AG09319 (cell line): ENCODE results near the gene RANBP3L.
A peak's percentile ranks its signal among the peaks of the same experiment; 100 is the strongest.

ENCODE experiments used
- DNase-seq: peaks from one replicate; pipeline ENCODE4 v3.0.0-alpha.2; 2010; ENCODE audit warnings: low read depth; ENCODE audit errors: extremely low read depth
- CTCF ChIP-seq: IDR thresholded peaks from 2 replicates; pipeline ENCODE4 v1.5.1; 2011; ENCODE audit warnings: low read depth, mild to moderate bottlenecking, inconsistent platforms, low read length, moderate library complexity

RANBP3L gene

GRCh38 chr5:36250427-36250826 lies 51.3 kb downstream of the RANBP3L start:
- no peak for TF ChIP-seq CTCF
- DNase-seq = no peak

DNA sequence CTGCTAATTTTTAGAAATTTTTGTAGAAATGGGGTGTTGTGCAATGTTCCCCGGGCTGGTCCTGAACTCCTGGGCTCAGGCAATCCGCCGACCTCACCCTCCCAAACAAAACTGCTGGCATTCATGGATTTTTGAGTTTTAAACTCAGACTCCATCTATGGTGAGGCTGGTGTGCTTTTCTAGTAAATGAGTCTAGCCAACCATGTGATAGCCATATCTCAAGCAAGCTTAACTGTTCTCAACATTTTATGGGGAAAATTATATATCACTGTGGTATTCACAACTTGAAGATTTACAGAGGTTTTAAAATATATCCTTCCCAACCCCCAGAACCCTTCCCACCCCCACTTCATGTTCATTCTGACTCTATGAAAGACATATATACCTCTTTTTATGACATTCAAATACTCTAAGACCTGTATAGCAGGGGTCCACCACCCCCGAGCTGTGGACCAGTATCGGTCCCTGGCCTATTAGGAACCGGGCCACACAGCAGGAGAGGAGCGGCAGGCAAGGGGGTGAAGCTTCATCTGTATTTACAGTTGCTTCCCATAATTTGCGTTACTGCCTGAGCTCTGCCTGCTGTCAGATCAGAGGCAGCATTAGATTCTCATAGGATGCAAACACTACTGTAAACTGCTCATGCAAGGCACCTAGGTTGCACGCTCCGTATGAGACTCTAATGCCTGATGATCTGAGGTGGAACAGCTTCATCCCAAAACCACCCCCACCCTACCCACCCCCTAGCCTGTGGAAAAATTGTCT lies 55.5 kb downstream of the RANBP3L start:
- DNase-seq = no peak
- no peak for TF ChIP-seq CTCF

- no peak for TF ChIP-seq CTCF
- DNase-seq = no peak
These were observed 57.6 kb downstream of the RANBP3L start for GRCh38 chr5:36244076-36244475.

- TF ChIP-seq CTCF = no peak
- DNase-seq = no peak
These were observed 58.0 kb downstream of the RANBP3L start for GRCh38 chr5:36243653-36244052.

GRCh38 chr5:36242534-36243485 lies 58.9 kb downstream of the RANBP3L start:
- DNase-seq = no peak
- TF ChIP-seq CTCF = no peak

DNA sequence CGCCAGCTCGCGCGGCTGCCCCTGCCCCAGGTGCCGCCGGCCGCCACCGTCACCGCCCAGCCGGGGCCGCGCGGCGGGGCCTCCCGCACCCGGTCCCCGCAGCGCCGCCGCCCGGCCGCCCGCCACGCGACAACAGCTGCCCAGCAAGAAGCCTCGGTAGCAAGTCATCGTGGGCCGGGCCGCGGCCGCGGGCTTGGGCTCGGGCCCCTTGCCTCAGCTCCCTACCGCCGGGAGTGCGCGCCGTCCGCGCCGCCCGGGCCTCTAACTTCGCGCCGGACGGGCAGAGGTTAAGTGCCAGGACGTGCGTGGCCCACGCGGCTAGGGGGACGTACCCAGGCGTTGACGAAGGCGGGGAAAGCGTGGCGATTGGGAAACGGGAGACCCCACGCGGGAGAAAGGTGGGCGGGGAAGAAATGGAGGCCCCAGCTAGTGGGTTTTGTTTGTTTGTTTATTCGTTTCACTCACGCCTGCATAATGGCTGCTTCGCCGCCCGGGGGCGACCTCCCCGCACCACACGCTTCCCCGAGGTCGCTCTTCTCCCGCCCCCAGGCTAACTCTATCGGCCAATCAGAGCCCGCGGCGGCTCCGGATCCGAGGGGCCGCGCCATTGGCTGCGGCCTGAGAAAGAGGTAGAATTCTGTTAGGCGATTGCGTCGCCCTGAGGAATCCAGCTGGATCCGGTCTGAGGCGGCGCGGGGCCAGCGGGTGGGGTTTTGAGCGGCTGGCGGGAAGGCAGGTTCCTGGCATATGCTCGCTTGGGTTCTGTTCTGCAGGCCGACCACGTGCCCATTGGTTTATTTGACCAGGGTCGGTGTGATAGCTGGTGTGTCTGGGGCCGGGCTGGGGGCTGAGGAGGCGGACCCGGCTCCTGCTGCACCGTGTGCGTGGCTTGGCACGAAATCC lies 59.8 kb downstream of the RANBP3L start, which contains the start of gene NADK2:
Gene NADK2, minus strand, starts transcription at position 295 of the 903 bp plus-strand sequence. Its CDS starts 127 bp downstream, at position 168.
- peak; percentile 64 for TF ChIP-seq CTCF
- peak; percentile 91 for DNase-seq
